ENCODE results near the gene SNTN.

Gene SNTN

GRCh38 chr3:63652066-63652725 is at the start of gene SNTN:
Gene SNTN, plus strand, starts transcription at chr3:63652675. Its CDS starts 13 bp downstream, at chr3:63652688.
- no peak within 1 kb of the TSS for H2AFZ ChIP-seq (ENCODE audit: low read depth, low read length)
- no peaks in the 10 kb centered on the region for H3K36me3 ChIP-seq (ENCODE audit: insufficient read depth, low read length)
- no peaks in the 10 kb centered on the region for H3K4me1 ChIP-seq (ENCODE audit: insufficient read depth, low read length)
- H3K27me3 ChIP-seq (ENCODE audit: insufficient read depth, low read length), result no peaks in the 10 kb centered on the region
- no peaks in the 10 kb centered on the region for H3K9me3 ChIP-seq (ENCODE audit: low read length)
- H3K4me3 ChIP-seq (ENCODE audit: low read length), result no peak within 1 kb of the TSS

GRCh38 chr3:63607716-63608115 is 44.8 kb upstream of the SNTN start:
- Histone ChIP-seq H3K9me3 (ENCODE audit: low read length) (no peaks in the 10 kb centered on the region), H3K4me1 (ENCODE audit: insufficient read depth, low read length) (no peaks in the 10 kb centered on the region), H3K27me3 (ENCODE audit: insufficient read depth, low read length) (no peaks in the 10 kb centered on the region), H3K36me3 (ENCODE audit: insufficient read depth, low read length) (no peaks in the 10 kb centered on the region), H3K4me3 (ENCODE audit: low read length) (no peak overlapping the region), H2AFZ (ENCODE audit: low read depth, low read length) (no peak overlapping the region)

- no peak overlapping the region for H3K4me3 ChIP-seq (ENCODE audit: low read length)
- no peak overlapping the region for H2AFZ ChIP-seq (ENCODE audit: low read depth, low read length)
- no peaks in the 10 kb centered on the region for H3K36me3 ChIP-seq (ENCODE audit: insufficient read depth, low read length)
- no peaks in the 10 kb centered on the region for H3K4me1 ChIP-seq (ENCODE audit: insufficient read depth, low read length)
- no peaks in the 10 kb centered on the region for H3K9me3 ChIP-seq (ENCODE audit: low read length)
- H3K27me3 ChIP-seq (ENCODE audit: insufficient read depth, low read length), result no peaks in the 10 kb centered on the region
Measured at GRCh38 chr3:63609408-63609807, 43.1 kb upstream of the SNTN start.

- Histone ChIP-seq H3K9me3 (ENCODE audit: low read length) (no peaks in the 10 kb centered on the region), H2AFZ (ENCODE audit: low read depth, low read length) (no peak overlapping the region), H3K36me3 (ENCODE audit: insufficient read depth, low read length) (no peaks in the 10 kb centered on the region), H3K27me3 (ENCODE audit: insufficient read depth, low read length) (no peaks in the 10 kb centered on the region), H3K4me3 (ENCODE audit: low read length) (no peak overlapping the region), H3K4me1 (ENCODE audit: insufficient read depth, low read length) (no peaks in the 10 kb centered on the region)
Measured at GRCh38 chr3:63609834-63610233, 42.6 kb upstream of the SNTN start.

- no peaks in the 10 kb centered on the region for H3K36me3 ChIP-seq (ENCODE audit: insufficient read depth, low read length)
- no peaks in the 10 kb centered on the region for H3K27me3 ChIP-seq (ENCODE audit: insufficient read depth, low read length)
- no peaks in the 10 kb centered on the region for H3K9me3 ChIP-seq (ENCODE audit: low read length)
- no peak overlapping the region for H3K4me3 ChIP-seq (ENCODE audit: low read length)
- H3K4me1 ChIP-seq (ENCODE audit: insufficient read depth, low read length), result no peaks in the 10 kb centered on the region
- no peak overlapping the region for H2AFZ ChIP-seq (ENCODE audit: low read depth, low read length)
Measured at GRCh38 chr3:63611382-63611781, 41.1 kb upstream of the SNTN start.

GRCh38 chr3:63613561-63613960 is 38.9 kb upstream of the SNTN start:
- Histone ChIP-seq H3K36me3 (ENCODE audit: insufficient read depth, low read length) (no peaks in the 10 kb centered on the region), H3K4me3 (ENCODE audit: low read length) (no peak overlapping the region)

GRCh38 chr3:63617391-63617790 is 35.1 kb upstream of the SNTN start:
- no peaks in the 10 kb centered on the region for H3K36me3 ChIP-seq (ENCODE audit: insufficient read depth, low read length)
- no peaks in the 10 kb centered on the region for H3K9me3 ChIP-seq (ENCODE audit: low read length)
- H3K27me3 ChIP-seq (ENCODE audit: insufficient read depth, low read length), result no peaks in the 10 kb centered on the region
- no peak overlapping the region for H3K4me3 ChIP-seq (ENCODE audit: low read length)
- H2AFZ ChIP-seq (ENCODE audit: low read depth, low read length), result no peak overlapping the region
- H3K4me1 ChIP-seq (ENCODE audit: insufficient read depth, low read length), result no peaks in the 10 kb centered on the region

More at GRCh38 chr3:63613561-63613960, 38.9 kb upstream of the SNTN start:
- H3K4me1 ChIP-seq (ENCODE audit: insufficient read depth, low read length), result no peaks in the 10 kb centered on the region
- H2AFZ ChIP-seq (ENCODE audit: low read depth, low read length), result no peak overlapping the region
- H3K27me3 ChIP-seq (ENCODE audit: insufficient read depth, low read length), result no peaks in the 10 kb centered on the region
- H3K9me3 ChIP-seq (ENCODE audit: low read length), result no peaks in the 10 kb centered on the region

GRCh38 chr3:63624941-63625560 is 27.4 kb upstream of the SNTN start:
- H3K4me3 ChIP-seq (ENCODE audit: low read length), result no peak overlapping the region
- no peak overlapping the region for H2AFZ ChIP-seq (ENCODE audit: low read depth, low read length)
- no peaks in the 10 kb centered on the region for H3K36me3 ChIP-seq (ENCODE audit: insufficient read depth, low read length)

GRCh38 chr3:63631670-63632069 is 20.8 kb upstream of the SNTN start:
- Histone ChIP-seq H3K9me3 (ENCODE audit: low read length) (no peaks in the 10 kb centered on the region), H2AFZ (ENCODE audit: low read depth, low read length) (no peak overlapping the region), H3K4me1 (ENCODE audit: insufficient read depth, low read length) (no peaks in the 10 kb centered on the region), H3K4me3 (ENCODE audit: low read length) (no peak overlapping the region), H3K27me3 (ENCODE audit: insufficient read depth, low read length) (no peaks in the 10 kb centered on the region), H3K36me3 (ENCODE audit: insufficient read depth, low read length) (no peaks in the 10 kb centered on the region)

More at GRCh38 chr3:63624941-63625560, 27.4 kb upstream of the SNTN start:
- H3K4me1 ChIP-seq (ENCODE audit: insufficient read depth, low read length), result no peaks in the 10 kb centered on the region
- H3K27me3 ChIP-seq (ENCODE audit: insufficient read depth, low read length), result no peaks in the 10 kb centered on the region
- no peaks in the 10 kb centered on the region for H3K9me3 ChIP-seq (ENCODE audit: low read length)

- no peak overlapping the region for H3K4me3 ChIP-seq (ENCODE audit: low read length)
- H3K27me3 ChIP-seq (ENCODE audit: insufficient read depth, low read length), result no peaks in the 10 kb centered on the region
- no peaks in the 10 kb centered on the region for H3K9me3 ChIP-seq (ENCODE audit: low read length)
- H3K4me1 ChIP-seq (ENCODE audit: insufficient read depth, low read length), result no peaks in the 10 kb centered on the region
- H2AFZ ChIP-seq (ENCODE audit: low read depth, low read length), result no peak overlapping the region
- no peaks in the 10 kb centered on the region for H3K36me3 ChIP-seq (ENCODE audit: insufficient read depth, low read length)
Measured at GRCh38 chr3:63635186-63635585, 17.3 kb upstream of the SNTN start.

GRCh38 chr3:63639806-63640205 is 12.7 kb upstream of the SNTN start:
- H3K4me3 ChIP-seq (ENCODE audit: low read length), result no peak overlapping the region
- no peaks in the 10 kb centered on the region for H3K27me3 ChIP-seq (ENCODE audit: insufficient read depth, low read length)
- no peaks in the 10 kb centered on the region for H3K4me1 ChIP-seq (ENCODE audit: insufficient read depth, low read length)
- no peaks in the 10 kb centered on the region for H3K9me3 ChIP-seq (ENCODE audit: low read length)
- H3K36me3 ChIP-seq (ENCODE audit: insufficient read depth, low read length), result no peaks in the 10 kb centered on the region
- H2AFZ ChIP-seq (ENCODE audit: low read depth, low read length), result no peak overlapping the region

GRCh38 chr3:63642488-63642887 is 10.0 kb upstream of the SNTN start:
- H3K27me3 ChIP-seq (ENCODE audit: insufficient read depth, low read length), result no peaks in the 10 kb centered on the region
- no peaks in the 10 kb centered on the region for H3K9me3 ChIP-seq (ENCODE audit: low read length)
- no peak overlapping the region for H2AFZ ChIP-seq (ENCODE audit: low read depth, low read length)
- no peaks in the 10 kb centered on the region for H3K36me3 ChIP-seq (ENCODE audit: insufficient read depth, low read length)
- no peaks in the 10 kb centered on the region for H3K4me1 ChIP-seq (ENCODE audit: insufficient read depth, low read length)
- no peak overlapping the region for H3K4me3 ChIP-seq (ENCODE audit: low read length)

- Histone ChIP-seq H2AFZ (ENCODE audit: low read depth, low read length) (no peak overlapping the region), H3K9me3 (ENCODE audit: low read length) (no peaks in the 10 kb centered on the region), H3K4me1 (ENCODE audit: insufficient read depth, low read length) (no peaks in the 10 kb centered on the region), H3K36me3 (ENCODE audit: insufficient read depth, low read length) (no peaks in the 10 kb centered on the region), H3K4me3 (ENCODE audit: low read length) (no peak overlapping the region), H3K27me3 (ENCODE audit: insufficient read depth, low read length) (no peaks in the 10 kb centered on the region)
Measured at GRCh38 chr3:63644212-63644797, 8.2 kb upstream of the SNTN start.

Data from neuron (in vitro differentiated cells).